ENCODE data around the gene DNAH1. TPM values are rescaled to one million over a fixed set of nuclear protein-coding genes. Genes with fewer than 3 reads are reported as not detected.

Gene DNAH1
- total RNA-seq, 1 experiment from 2014 or later, result 8.3 TPM

DNA sequence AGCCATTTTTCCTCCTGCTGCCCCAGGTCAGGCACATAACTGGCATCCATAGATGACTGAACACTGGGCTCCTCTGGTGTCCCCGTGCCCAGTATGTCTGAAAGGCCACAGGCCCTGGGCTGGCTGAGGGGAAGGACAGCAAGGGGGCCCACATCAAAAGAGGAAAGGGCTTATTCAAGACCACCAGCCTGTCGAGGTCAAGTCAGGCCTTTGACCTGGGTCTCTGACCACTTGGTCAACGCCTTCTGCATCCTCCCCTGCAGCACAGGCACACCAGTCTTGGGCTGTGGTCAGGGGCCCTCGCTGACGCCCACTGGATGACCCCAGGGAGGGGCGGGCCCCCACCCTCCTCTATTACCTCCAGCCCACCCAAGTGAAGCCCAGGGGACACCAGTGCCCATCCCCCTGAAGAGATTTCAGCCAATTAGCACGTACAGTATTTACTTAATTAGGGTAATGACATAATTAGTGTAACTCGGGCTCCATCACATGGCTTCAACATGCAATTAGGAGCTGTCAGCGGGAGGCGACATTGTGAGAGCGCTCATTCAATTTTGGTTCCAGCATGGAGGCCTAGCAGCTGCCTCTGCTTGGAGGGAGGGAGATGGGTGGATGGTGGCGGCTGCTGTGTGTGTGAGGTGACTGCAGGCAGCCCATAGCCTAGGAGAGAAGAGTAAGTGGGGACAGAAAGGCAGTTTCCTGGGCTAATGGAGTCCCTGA is 13.5 kb upstream of the DNAH1 start:
- Histone ChIP-seq H3K9me3 (ENCODE audit: low read length) (no peaks in the 10 kb centered on the region), H3K79me2 (ENCODE audit: low read length) (no peaks in the 10 kb centered on the region), H3K9me2 (replicated peaks; ENCODE audit: insufficient read depth, low read length) (no peaks in the 10 kb centered on the region), H2AFZ (ENCODE audit: low read length) (no peak overlapping the region), H3K9ac (ENCODE audit: low read length) (no peak overlapping the region), H3K27me3 (ENCODE audit: low read length) (no peaks in the 10 kb centered on the region), H3K36me3 (ENCODE audit: insufficient read depth, low read length) (no peaks in the 10 kb centered on the region), H3K4me2 (ENCODE audit: low read depth, low read length, poor library complexity, severe bottlenecking) (no peak overlapping the region), H3K4me1 (ENCODE audit: low read length) (no peaks in the 10 kb centered on the region), H4K20me1 (ENCODE audit: insufficient read depth, low read depth, low read length) (peaks cover 3% of the 10 kb centered on the region; the same call in 1 of the 2 replicates), H3K27ac (ENCODE audit: low read length) (no peak overlapping the region), H3K4me3 (ENCODE audit: low read length) (no peak overlapping the region)
- DNase-seq, result peak; percentile 59

DNA sequence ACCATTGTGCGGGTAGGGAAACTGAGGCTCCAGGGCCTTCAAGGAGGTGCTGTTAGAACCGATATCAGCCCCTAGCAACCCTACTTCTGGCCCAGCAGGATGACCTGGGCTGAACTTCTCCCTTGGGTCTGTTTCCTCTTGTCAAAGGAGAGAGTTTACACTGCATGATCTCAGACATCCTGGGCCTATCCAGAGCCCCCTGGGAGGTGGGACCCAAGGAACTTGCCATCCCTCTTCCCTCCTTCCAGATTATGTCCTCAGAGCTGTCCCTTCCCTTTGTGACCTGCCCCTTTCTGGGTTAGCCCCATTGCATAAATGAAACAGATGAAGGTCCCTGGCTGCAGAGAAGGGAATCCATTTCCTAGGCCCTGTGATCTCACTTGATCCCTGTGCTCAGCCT is 12.3 kb upstream of the DNAH1 start:
- no peak overlapping the region for H3K4me3 ChIP-seq (ENCODE audit: low read length)
- H4K20me1 ChIP-seq (ENCODE audit: insufficient read depth, low read depth, low read length), result peaks cover 3% of the 10 kb centered on the region; the same call in 1 of the 2 replicates
- no peak for DNase-seq
- H3K9me3 ChIP-seq (ENCODE audit: low read length), result no peaks in the 10 kb centered on the region
- H3K4me1 ChIP-seq (ENCODE audit: low read length), result no peaks in the 10 kb centered on the region
- no peaks in the 10 kb centered on the region for H3K79me2 ChIP-seq (ENCODE audit: low read length)
- H3K27ac ChIP-seq (ENCODE audit: low read length), result no peak overlapping the region
- no peak overlapping the region for H3K9ac ChIP-seq (ENCODE audit: low read length)
- H3K4me2 ChIP-seq (ENCODE audit: low read depth, low read length, poor library complexity, severe bottlenecking), result no peak overlapping the region
- H2AFZ ChIP-seq (ENCODE audit: low read length), result no peak overlapping the region
- H3K9me2 ChIP-seq (replicated peaks; ENCODE audit: insufficient read depth, low read length), result no peaks in the 10 kb centered on the region
- H3K27me3 ChIP-seq (ENCODE audit: low read length), result no peaks in the 10 kb centered on the region
- no peaks in the 10 kb centered on the region for H3K36me3 ChIP-seq (ENCODE audit: insufficient read depth, low read length)

DNA sequence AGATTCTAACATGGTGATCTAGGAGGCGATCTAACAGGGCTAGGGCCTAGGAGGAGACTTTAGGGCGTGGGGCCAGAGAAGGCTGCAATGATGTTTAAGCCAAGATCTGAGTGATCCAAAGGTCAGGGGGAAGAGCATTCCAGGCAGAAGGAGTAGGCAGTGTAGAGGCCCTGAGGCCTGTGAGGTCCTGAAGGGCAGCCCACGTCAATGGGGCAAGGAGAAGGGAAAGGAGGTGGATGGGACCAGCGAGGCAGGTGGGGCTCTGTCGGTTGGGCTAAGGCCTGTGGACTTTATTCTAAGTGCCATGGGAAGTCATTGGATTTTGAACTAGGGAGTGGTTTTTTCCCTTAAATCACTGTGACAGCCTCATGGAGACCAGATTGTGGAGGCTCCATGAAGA is 10.2 kb upstream of the DNAH1 start:
- Histone ChIP-seq H3K9me3 (ENCODE audit: low read length) (no peaks in the 10 kb centered on the region), H3K79me2 (ENCODE audit: low read length) (no peaks in the 10 kb centered on the region), H3K36me3 (ENCODE audit: insufficient read depth, low read length) (no peaks in the 10 kb centered on the region), H3K9me2 (replicated peaks; ENCODE audit: insufficient read depth, low read length) (no peaks in the 10 kb centered on the region), H3K4me2 (ENCODE audit: low read depth, low read length, poor library complexity, severe bottlenecking) (no peak overlapping the region), H2AFZ (ENCODE audit: low read length) (no peak overlapping the region), H3K9ac (ENCODE audit: low read length) (no peak overlapping the region), H3K27me3 (ENCODE audit: low read length) (no peaks in the 10 kb centered on the region), H4K20me1 (ENCODE audit: insufficient read depth, low read depth, low read length) (no peaks in the 10 kb centered on the region), H3K4me1 (ENCODE audit: low read length) (no peaks in the 10 kb centered on the region), H3K27ac (ENCODE audit: low read length) (no peak overlapping the region), H3K4me3 (ENCODE audit: low read length) (no peak overlapping the region)
- DNase-seq, result no peak

DNA sequence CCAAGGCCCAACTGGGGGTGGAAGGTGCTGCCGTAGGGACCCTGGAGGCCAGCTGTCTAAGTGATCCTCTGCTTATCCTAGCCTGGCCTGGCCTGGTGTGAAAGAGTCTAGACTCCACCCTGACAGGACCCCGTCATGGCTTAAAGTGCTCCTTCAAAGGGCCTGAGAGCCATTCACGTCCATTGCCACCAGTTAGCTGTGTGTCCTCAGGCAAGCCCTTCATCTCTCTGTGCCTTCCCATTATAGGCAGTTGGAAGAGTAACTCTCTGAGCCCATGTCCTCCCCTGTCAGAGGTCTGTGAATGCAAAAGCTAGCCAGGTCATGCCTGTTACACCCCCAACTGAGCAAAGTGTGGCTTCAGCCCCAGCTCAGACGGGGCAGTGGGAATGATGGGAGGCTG is 9.1 kb upstream of the DNAH1 start:
- Histone ChIP-seq H3K27ac (ENCODE audit: low read length) (no peak overlapping the region), H2AFZ (ENCODE audit: low read length) (no peak overlapping the region), H3K4me1 (ENCODE audit: low read length) (no peaks in the 10 kb centered on the region), H3K4me3 (ENCODE audit: low read length) (no peak overlapping the region), H3K27me3 (ENCODE audit: low read length) (no peaks in the 10 kb centered on the region), H3K9me2 (replicated peaks; ENCODE audit: insufficient read depth, low read length) (no peaks in the 10 kb centered on the region), H3K9me3 (ENCODE audit: low read length) (no peaks in the 10 kb centered on the region), H3K36me3 (ENCODE audit: insufficient read depth, low read length) (no peaks in the 10 kb centered on the region), H3K79me2 (ENCODE audit: low read length) (no peaks in the 10 kb centered on the region), H3K9ac (ENCODE audit: low read length) (no peak overlapping the region), H4K20me1 (ENCODE audit: insufficient read depth, low read depth, low read length) (no peaks in the 10 kb centered on the region), H3K4me2 (ENCODE audit: low read depth, low read length, poor library complexity, severe bottlenecking) (no peak overlapping the region)
- DNase-seq, result no peak

DNA sequence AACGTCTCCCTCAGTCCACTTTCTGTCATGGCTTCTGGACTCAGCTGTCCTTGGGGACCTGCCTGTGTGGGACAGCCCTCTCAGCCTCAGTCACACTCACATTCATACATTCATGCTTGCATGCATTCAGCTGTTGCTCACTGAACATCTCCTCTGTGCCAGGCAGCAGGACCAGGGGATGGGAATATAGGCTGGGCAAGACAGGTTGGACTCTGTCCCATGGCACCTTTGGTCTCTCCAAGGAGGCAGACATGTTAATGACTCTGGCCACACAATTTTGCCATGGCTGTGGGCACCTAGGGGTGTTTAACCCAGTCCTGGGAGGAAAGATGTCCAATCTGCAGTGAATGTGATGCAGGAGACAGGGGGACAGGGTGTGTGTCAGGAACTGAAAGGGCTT is 7.8 kb upstream of the DNAH1 start:
- Histone ChIP-seq H4K20me1 (ENCODE audit: insufficient read depth, low read depth, low read length) (no peaks in the 10 kb centered on the region), H3K4me2 (ENCODE audit: low read depth, low read length, poor library complexity, severe bottlenecking) (no peak overlapping the region), H3K9me3 (ENCODE audit: low read length) (no peaks in the 10 kb centered on the region), H3K9me2 (replicated peaks; ENCODE audit: insufficient read depth, low read length) (no peaks in the 10 kb centered on the region), H3K79me2 (ENCODE audit: low read length) (no peaks in the 10 kb centered on the region), H3K27me3 (ENCODE audit: low read length) (no peaks in the 10 kb centered on the region), H3K9ac (ENCODE audit: low read length) (no peak overlapping the region), H2AFZ (ENCODE audit: low read length) (no peak overlapping the region), H3K4me1 (ENCODE audit: low read length) (peaks cover under 1% of the 10 kb centered on the region), H3K36me3 (ENCODE audit: insufficient read depth, low read length) (no peaks in the 10 kb centered on the region), H3K27ac (ENCODE audit: low read length) (no peak overlapping the region), H3K4me3 (ENCODE audit: low read length) (no peak overlapping the region)
- no peak for DNase-seq

DNA sequence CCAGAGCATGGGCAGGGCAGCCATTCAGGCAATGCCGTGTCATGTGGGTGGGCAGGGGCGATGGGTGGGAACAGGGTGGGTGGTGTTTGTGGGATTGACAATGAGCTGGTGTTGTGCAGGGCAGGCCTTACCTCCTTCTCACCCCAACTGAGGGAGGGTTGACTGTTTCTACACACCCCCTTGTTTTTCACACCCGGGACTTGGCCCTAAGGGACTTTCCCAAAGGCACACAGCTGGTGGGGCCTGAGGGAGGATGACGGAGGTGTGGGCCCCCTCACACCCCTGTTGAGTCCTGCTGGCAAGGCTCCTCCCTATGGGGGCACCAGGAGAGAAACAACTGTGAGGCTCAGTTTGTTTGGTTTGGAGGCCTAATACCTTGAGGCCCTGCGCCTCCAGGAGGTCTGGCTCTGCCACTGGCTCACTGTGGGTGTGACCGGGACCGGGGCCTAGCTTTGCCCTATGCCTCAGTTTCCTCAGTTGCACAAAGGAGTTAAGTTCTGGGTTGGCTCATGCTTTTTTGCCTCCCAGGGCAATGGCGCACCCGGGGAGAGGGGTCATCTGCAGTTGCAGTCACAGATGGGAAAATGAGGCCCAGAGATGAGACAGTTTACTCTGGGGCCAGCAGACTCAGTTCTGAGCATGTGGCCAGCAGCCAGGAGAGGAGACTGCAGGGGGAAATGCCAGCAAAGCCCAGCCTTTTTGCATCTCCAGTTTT is 5.1 kb upstream of the DNAH1 start:
- no peak for DNase-seq
- H3K4me1 ChIP-seq (ENCODE audit: low read length), result peaks cover 10% of the 10 kb centered on the region
- H3K27me3 ChIP-seq (ENCODE audit: low read length), result no peaks in the 10 kb centered on the region
- H3K36me3 ChIP-seq (ENCODE audit: insufficient read depth, low read length), result no peaks in the 10 kb centered on the region
- no peaks in the 10 kb centered on the region for H3K79me2 ChIP-seq (ENCODE audit: low read length)
- H3K27ac ChIP-seq (ENCODE audit: low read length), result no peak overlapping the region
- no peak overlapping the region for H3K9ac ChIP-seq (ENCODE audit: low read length)
- no peak overlapping the region for H3K4me3 ChIP-seq (ENCODE audit: low read length)
- H3K4me2 ChIP-seq (ENCODE audit: low read depth, low read length, poor library complexity, severe bottlenecking), result no peak overlapping the region
- no peaks in the 10 kb centered on the region for H3K9me2 ChIP-seq (replicated peaks; ENCODE audit: insufficient read depth, low read length)
- no peaks in the 10 kb centered on the region for H3K9me3 ChIP-seq (ENCODE audit: low read length)
- H2AFZ ChIP-seq (ENCODE audit: low read length), result no peak overlapping the region
- no peaks in the 10 kb centered on the region for H4K20me1 ChIP-seq (ENCODE audit: insufficient read depth, low read depth, low read length)

DNA sequence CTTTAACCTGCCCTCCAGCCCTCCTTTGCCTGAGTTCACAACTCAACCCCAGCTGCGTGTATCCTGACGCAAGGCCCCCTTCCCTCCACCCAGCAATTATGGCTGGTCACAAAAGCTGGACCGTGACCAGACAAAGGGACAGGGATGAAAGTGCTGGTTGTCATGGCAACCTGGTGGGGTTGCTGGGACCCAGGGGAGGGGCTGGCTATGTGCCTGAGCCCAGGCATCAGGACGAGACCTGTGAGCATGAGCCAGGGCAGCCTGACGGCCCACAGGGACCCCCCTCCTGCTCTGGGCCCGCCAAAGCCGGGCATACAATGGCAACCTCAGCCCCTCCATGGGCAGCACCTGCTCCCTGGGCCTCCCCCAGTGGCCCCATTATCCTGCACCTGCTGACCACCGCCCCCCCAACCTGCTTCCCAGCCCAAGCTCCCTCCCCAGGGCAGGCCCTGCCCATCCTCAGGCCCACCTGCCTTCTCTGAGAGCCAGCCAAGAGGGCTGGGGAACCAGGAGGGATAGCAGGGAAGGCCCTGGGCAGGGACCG is 4.5 kb upstream of the DNAH1 start:
- Histone ChIP-seq H3K4me1 (ENCODE audit: low read length) (peaks cover 10% of the 10 kb centered on the region), H3K9ac (ENCODE audit: low read length) (no peak overlapping the region), H3K27me3 (ENCODE audit: low read length) (no peaks in the 10 kb centered on the region), H3K9me2 (replicated peaks; ENCODE audit: insufficient read depth, low read length) (no peaks in the 10 kb centered on the region), H2AFZ (ENCODE audit: low read length) (no peak overlapping the region), H3K27ac (ENCODE audit: low read length) (no peak overlapping the region), H3K36me3 (ENCODE audit: insufficient read depth, low read length) (no peaks in the 10 kb centered on the region), H3K4me3 (ENCODE audit: low read length) (no peak overlapping the region), H4K20me1 (ENCODE audit: insufficient read depth, low read depth, low read length) (no peaks in the 10 kb centered on the region), H3K9me3 (ENCODE audit: low read length) (no peaks in the 10 kb centered on the region), H3K4me2 (ENCODE audit: low read depth, low read length, poor library complexity, severe bottlenecking) (no peak overlapping the region), H3K79me2 (ENCODE audit: low read length) (no peaks in the 10 kb centered on the region)
- no peak for DNase-seq

DNA sequence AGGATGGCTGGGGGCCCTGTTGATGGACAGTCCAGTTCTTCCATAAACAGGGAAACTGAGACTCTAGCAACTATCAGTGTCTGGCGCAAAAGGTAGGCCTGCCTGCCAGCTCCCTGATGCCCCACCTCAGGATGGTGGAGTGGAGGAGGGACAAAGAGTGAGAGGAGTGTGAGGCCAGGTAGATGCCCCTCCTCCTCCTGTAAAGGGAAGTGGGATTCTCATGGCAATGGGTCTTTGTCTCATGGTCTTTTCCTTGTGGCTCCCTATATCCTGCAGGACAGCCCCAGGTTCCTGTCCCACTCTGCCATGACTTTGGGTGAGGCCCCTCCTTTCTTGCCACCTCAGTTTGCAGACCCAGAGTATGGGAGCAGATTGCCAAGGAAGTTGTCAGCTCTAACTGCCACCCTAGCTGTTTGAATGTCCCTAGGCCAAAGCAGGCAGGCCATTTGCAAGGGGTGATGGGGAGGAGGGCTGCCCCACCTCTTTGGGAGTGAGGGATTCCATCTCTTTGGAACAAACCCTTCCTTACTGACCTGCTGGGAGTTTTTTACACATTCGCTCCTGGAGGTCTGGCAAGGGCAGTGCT is 2.8 kb upstream of the DNAH1 start:
- Histone ChIP-seq H3K9ac (ENCODE audit: low read length) (no peak overlapping the region), H3K4me3 (ENCODE audit: low read length) (no peak overlapping the region), H3K4me1 (ENCODE audit: low read length) (peaks cover 10% of the 10 kb centered on the region), H3K36me3 (ENCODE audit: insufficient read depth, low read length) (no peaks in the 10 kb centered on the region), H3K4me2 (ENCODE audit: low read depth, low read length, poor library complexity, severe bottlenecking) (no peak overlapping the region), H3K27ac (ENCODE audit: low read length) (no peak overlapping the region), H3K27me3 (ENCODE audit: low read length) (no peaks in the 10 kb centered on the region), H2AFZ (ENCODE audit: low read length) (no peak overlapping the region), H3K79me2 (ENCODE audit: low read length) (no peaks in the 10 kb centered on the region), H3K9me2 (replicated peaks; ENCODE audit: insufficient read depth, low read length) (no peaks in the 10 kb centered on the region), H3K9me3 (ENCODE audit: low read length) (no peaks in the 10 kb centered on the region), H4K20me1 (ENCODE audit: insufficient read depth, low read depth, low read length) (no peaks in the 10 kb centered on the region)
- no peak for DNase-seq

Measured in Karpas-422 (cell line).